CD14-positive monocyte (primary cell): Measurements from ENCODE around the gene HSF4. TPM values are rescaled to one million over a fixed set of nuclear protein-coding genes. Genes with fewer than 3 reads are reported as not detected.

Experiments
- DNase-seq, 3 donors: peaks; one replicate each; pipeline ENCODE4 v3.0.0-alpha.2; 2011 to 2022
- H2AFZ ChIP-seq: 2 replicates; pipeline ENCODE4 v1.6.0; 2012; ENCODE audit warnings: mild to moderate bottlenecking, low read depth, low read length, inconsistent platforms; ENCODE audit not compliant: insufficient read depth, poor library complexity, severe bottlenecking
- H3K27ac ChIP-seq, 2 donors: 1 replicate in 1 of 2; 2 replicates in 1 of 2; pipeline ENCODE4 v1.5.1; 2012 to 2013; ENCODE audit warnings: low read length in 2 of 2, control low read depth in 1 of 2, inconsistent platforms in 1 of 2, low read depth in 1 of 2, mild to moderate bottlenecking in 1 of 2
- H3K27me3 ChIP-seq, 2 donors: one replicate each; pipeline versions ENCODE4 v1.6.0 to v1.6.1; 2011 to 2013; ENCODE audit warnings: low read length in 2 of 2; ENCODE audit not compliant: control insufficient read depth in 2 of 2, insufficient read depth in 2 of 2
- H3K36me3 ChIP-seq, 2 donors: replicated peaks in 1 of 2; 1 replicate in 1 of 2; 2 replicates in 1 of 2; pipeline versions ENCODE4 v1.5.1 to v1.6.1; 2012 to 2013; ENCODE audit warnings: low read length in 2 of 2, control low read depth in 1 of 2, inconsistent platforms in 1 of 2, mild to moderate bottlenecking in 1 of 2; ENCODE audit not compliant: insufficient read depth in 2 of 2, control insufficient read depth in 1 of 2
- H3K4me1 ChIP-seq, 2 donors: 1 replicate in 1 of 2; 2 replicates in 1 of 2; pipeline versions ENCODE4 v1.5.1 to v1.6.1; 2012 to 2013; ENCODE audit warnings: low read length in 2 of 2, control low read depth in 1 of 2, inconsistent platforms in 1 of 2, mild to moderate bottlenecking in 1 of 2, moderate library complexity in 1 of 2; ENCODE audit not compliant: insufficient read depth in 2 of 2, control insufficient read depth in 1 of 2
- H3K4me2 ChIP-seq: replicated peaks from 2 replicates; pipeline ENCODE3; 2012; ENCODE audit warnings: low read length, moderate library complexity, mild to moderate bottlenecking; ENCODE audit not compliant: poor library complexity, severe bottlenecking; ENCODE audit errors: extremely low read depth
- H3K4me3 ChIP-seq, 3 experiments: fragments of 200-600 bp in 1 of 3; sonication (generic) in 1 of 3; replicated peaks in 1 of 3; 1 replicate in 2 of 3; 2 replicates in 1 of 3; pipeline ENCODE4 v1.5.1; 2011 to 2013; ENCODE audit warnings: low read length in 3 of 3, mild to moderate bottlenecking in 3 of 3, control low read depth in 2 of 3, low read depth in 2 of 3, inconsistent platforms in 1 of 3, moderate library complexity in 1 of 3
- H3K79me2 ChIP-seq: 2 replicates; pipeline ENCODE4 v1.6.0; 2012; ENCODE audit warnings: mild to moderate bottlenecking, control low read depth, inconsistent platforms, low read length, moderate library complexity; ENCODE audit not compliant: insufficient read depth
- H3K9ac ChIP-seq: 2 replicates; pipeline ENCODE4 v1.6.0; 2017; ENCODE audit warnings: low read length, mild to moderate bottlenecking; ENCODE audit not compliant: insufficient read depth, poor library complexity, severe bottlenecking
- H3K9me3 ChIP-seq, 2 donors: replicated peaks in 1 of 2; 1 replicate in 1 of 2; 2 replicates in 1 of 2; pipeline versions ENCODE4 v1.5.1 to v1.6.1; 2012 to 2013; ENCODE audit warnings: low read length in 2 of 2, control low read depth in 1 of 2; ENCODE audit not compliant: control insufficient read depth in 1 of 2, insufficient read depth in 1 of 2
- H4K20me1 ChIP-seq: 2 replicates; pipeline ENCODE4 v1.6.0; 2012; ENCODE audit warnings: mild to moderate bottlenecking, low read length, control low read depth, moderate library complexity; ENCODE audit not compliant: insufficient read depth
- H3K27ac Mint-ChIP-seq, 7 donors: one replicate each; pipeline ENCODE4 v1.8.0; 2020; ENCODE audit warnings: mild to moderate bottlenecking in 7 of 7, mixed read lengths in 7 of 7, moderate library complexity in 6 of 7, inconsistent platforms in 2 of 7
- H3K27me3 Mint-ChIP-seq, 3 donors: one replicate each; pipeline ENCODE4 v1.8.0; 2021 to 2022; ENCODE audit warnings: low read depth in 3 of 3, mild to moderate bottlenecking in 3 of 3, mixed read lengths in 3 of 3, moderate library complexity in 3 of 3, inconsistent platforms in 1 of 3
- H3K36me3 Mint-ChIP-seq, 2 donors: one replicate each; pipeline ENCODE4 v1.8.0; 2020; ENCODE audit warnings: mixed read lengths in 2 of 2, inconsistent platforms in 1 of 2, mild to moderate bottlenecking in 1 of 2
- H3K4me1 Mint-ChIP-seq: one replicate; pipeline ENCODE4 v1.8.0; 2020; ENCODE audit warnings: mild to moderate bottlenecking, mixed read lengths
- H3K4me3 Mint-ChIP-seq, 2 donors: one replicate each; pipeline ENCODE4 v1.8.0; 2020; ENCODE audit warnings: mild to moderate bottlenecking in 2 of 2, mixed read lengths in 2 of 2, moderate library complexity in 1 of 2
- H3K9me3 Mint-ChIP-seq, 7 donors: one replicate each; pipeline ENCODE4 v1.8.0; 2020 to 2022; ENCODE audit warnings: mixed read lengths in 7 of 7, mild to moderate bottlenecking in 6 of 7, moderate library complexity in 6 of 7, inconsistent platforms in 2 of 7
- CTCF ChIP-seq: fragments of 200-600 bp; IDR thresholded peaks from one replicate; pipeline ENCODE4 v1.8.0; 2022; ENCODE audit warnings: antibody characterized with exemption, mild to moderate bottlenecking
- whole genome bisulfite sequencing: methylation state at CpG from one replicate; pipeline ENCODE4 v1.1.5; 2013; ENCODE audit warnings: missing lambda C conversion rate; ENCODE audit not compliant: insufficient coverage; 5-methylcytosine and 5-hydroxymethylcytosine counted together
- intact Hi-C, 2 donors: fragments of 100-400 bp; cut with micrococcal nuclease; formaldehyde crosslinking; loops; one replicate each; pipeline versions ENCODE4 v1.15.0 to v1.15.1; 2023
- polyA plus RNA-seq, 3 donors: library from polyadenylated mRNA; depleted of rRNA in 1 of 3; unstranded in 2 of 3; stranded (reverse) in 1 of 3; fragments of 300-500 nt in 2 of 3; fragments of >200 nt in 1 of 3; fragmentation: Illumina TruSeq in 2 of 3; gene quantifications; 1 replicate in 2 of 3; 2 replicates in 1 of 3; pipeline ENCODE4 v1.2.3, GENCODE V29; 2012 to 2021

Gene HSF4
- polyA plus RNA-seq, 3 donors = 53.4 TPM; not detected in 2

GRCh38 chr16:67177743-67178699, 13.5 kb downstream of the HSF4 start:
- Mint-ChIP-seq H3K9me3 (peaks cover 0 to 19% (median 5%) of the 10 kb centered on the region in 7 donors), H3K27ac (peak overlapping the region in 1 of 7 donors; percentile 2), H3K4me1 (peaks cover 23% of the 10 kb centered on the region), H3K27me3 (peaks cover 40 to 68% (median 49%) of the 10 kb centered on the region in 3 donors), H3K4me3 (peak overlapping the region; percentile 64 to 91), H3K36me3 (peaks cover 28 to 29% of the 10 kb centered on the region in 2 donors)
- Histone ChIP-seq H3K36me3 (no peaks in the 10 kb centered on the region), H3K27ac (no peak overlapping the region), H3K27me3 (peaks cover 13 to 52% of the 10 kb centered on the region in 2 donors), H3K4me1 (peaks cover 48 to 58% of the 10 kb centered on the region in 2 donors), H3K4me2 (peak overlapping the region; percentile 73), H4K20me1 (peaks cover 32% of the 10 kb centered on the region), H3K79me2 (peaks cover 8% of the 10 kb centered on the region), H3K9me3 (no peaks in the 10 kb centered on the region), H2AFZ (peak overlapping the region; percentile 55), H3K4me3 (peak overlapping the region in 1 of 3 experiments; percentile 67), H3K9ac (no peak overlapping the region)
- TF ChIP-seq CTCF = no peak
- WGBS = 5% methylated on average over 65 of the region's 73 CpGs
- intact Hi-C loops = no loop called here
- peak in 2 of 3 donors; percentile 56 to 58 for DNase-seq

GRCh38 chr16:67179421-67180080, 15.0 kb downstream of the HSF4 start:
- Mint-ChIP-seq H3K27me3 (peaks cover 36 to 58% (median 42%) of the 10 kb centered on the region in 3 donors), H3K36me3 (peaks cover 28 to 29% of the 10 kb centered on the region in 2 donors), H3K27ac (no peak overlapping the region), H3K4me1 (peaks cover 15% of the 10 kb centered on the region), H3K9me3 (peaks cover 0 to 19% (median 3%) of the 10 kb centered on the region in 7 donors), H3K4me3 (peak overlapping the region in 1 of 2 donors; percentile 91)
- H3K9me3 ChIP-seq = no peaks in the 10 kb centered on the region
- H3K4me2 ChIP-seq = no peak overlapping the region
- H3K27me3 ChIP-seq = peaks cover 12 to 41% of the 10 kb centered on the region in 2 donors
- H4K20me1 ChIP-seq = peaks cover 32% of the 10 kb centered on the region
- peaks cover 42 to 53% of the 10 kb centered on the region in 2 donors for H3K4me1 ChIP-seq
- 92% methylated on average over 12 of the region's 13 CpGs for WGBS
- H3K27ac ChIP-seq = no peak overlapping the region
- intact Hi-C loops = no loop called here
- H3K9ac ChIP-seq = no peak overlapping the region
- H3K36me3 ChIP-seq = no peaks in the 10 kb centered on the region
- peaks cover 8% of the 10 kb centered on the region for H3K79me2 ChIP-seq
- H3K4me3 ChIP-seq = no peak overlapping the region
- H2AFZ ChIP-seq = no peak overlapping the region
- no peak for TF ChIP-seq CTCF
- no peak for DNase-seq
